ENCODE data around the gene SYNE1. TPM values are rescaled to one million over a fixed set of nuclear protein-coding genes. Genes with fewer than 3 reads are reported as not detected.

SYNE1 gene
- total and polyA plus RNA-seq, 9 donors = 70.4 to 279 (median 154) TPM

GRCh38 chr6:152201120-152201519 lies 436.0 kb downstream of the SYNE1 start:
- no peaks in the 10 kb centered on the region for H3K9me3 ChIP-seq
- intact Hi-C loops (cut with DNase I) = no loop called here
- H3K36me3 ChIP-seq = no peaks in the 10 kb centered on the region
- H3K27ac ChIP-seq = no peak overlapping the region
- no peak for DNase-seq
- no peaks in the 10 kb centered on the region for H3K27me3 ChIP-seq
- WGBS, 3 donors = 42 to 71% (median 67%) methylated on average over 3 of the region's 3 CpGs
- H3K4me3 ChIP-seq = no peak overlapping the region
- peaks cover 2% of the 10 kb centered on the region for H3K4me1 ChIP-seq (ENCODE audit: insufficient read depth)
- TF ChIP-seq POLR2A (IDR thresholded peaks at IDR 0.05) (no peak), EP300 (IDR thresholded peaks at IDR 0.05) (no peak)
- TF ChIP-seq, protein P1, sequence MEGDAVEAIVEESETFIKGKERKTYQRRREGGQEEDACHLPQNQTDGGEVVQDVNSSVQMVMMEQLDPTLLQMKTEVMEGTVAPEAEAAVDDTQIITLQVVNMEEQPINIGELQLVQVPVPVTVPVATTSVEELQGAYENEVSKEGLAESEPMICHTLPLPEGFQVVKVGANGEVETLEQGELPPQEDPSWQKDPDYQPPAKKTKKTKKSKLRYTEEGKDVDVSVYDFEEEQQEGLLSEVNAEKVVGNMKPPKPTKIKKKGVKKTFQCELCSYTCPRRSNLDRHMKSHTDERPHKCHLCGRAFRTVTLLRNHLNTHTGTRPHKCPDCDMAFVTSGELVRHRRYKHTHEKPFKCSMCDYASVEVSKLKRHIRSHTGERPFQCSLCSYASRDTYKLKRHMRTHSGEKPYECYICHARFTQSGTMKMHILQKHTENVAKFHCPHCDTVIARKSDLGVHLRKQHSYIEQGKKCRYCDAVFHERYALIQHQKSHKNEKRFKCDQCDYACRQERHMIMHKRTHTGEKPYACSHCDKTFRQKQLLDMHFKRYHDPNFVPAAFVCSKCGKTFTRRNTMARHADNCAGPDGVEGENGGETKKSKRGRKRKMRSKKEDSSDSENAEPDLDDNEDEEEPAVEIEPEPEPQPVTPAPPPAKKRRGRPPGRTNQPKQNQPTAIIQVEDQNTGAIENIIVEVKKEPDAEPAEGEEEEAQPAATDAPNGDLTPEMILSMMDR (IDR thresholded peaks at IDR 0.05) = no peak

DNA sequence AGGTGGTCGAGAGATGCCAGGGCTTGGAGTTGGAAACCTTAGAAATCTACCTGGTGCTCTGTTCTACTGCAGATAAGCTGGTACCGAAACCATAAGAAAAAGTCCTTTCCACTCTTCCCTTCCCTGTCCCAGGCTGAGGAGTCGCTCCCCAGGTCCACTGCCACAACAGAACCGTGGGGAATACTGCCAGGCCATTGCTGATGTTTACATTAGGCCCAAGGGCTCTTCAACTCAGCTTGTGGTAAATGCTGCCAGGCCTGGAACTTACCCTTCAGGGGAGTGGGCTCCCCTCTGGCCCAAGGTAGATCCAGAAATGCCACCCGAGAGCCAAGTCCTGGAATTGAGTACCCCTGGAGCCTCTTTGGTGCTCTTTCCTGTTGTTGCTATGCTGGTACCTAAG lies 441.3 kb downstream of the SYNE1 start:
- no peak overlapping the region for H3K27ac ChIP-seq
- no peaks in the 10 kb centered on the region for H3K9me3 ChIP-seq
- intact Hi-C loops (cut with DNase I) = no loop called here
- TF ChIP-seq EP300 (IDR thresholded peaks at IDR 0.05) (no peak), POLR2A (IDR thresholded peaks at IDR 0.05) (no peak)
- TF ChIP-seq, protein P1 (IDR thresholded peaks at IDR 0.05) = no peak
- H3K4me3 ChIP-seq = no peak overlapping the region
- H3K36me3 ChIP-seq = no peaks in the 10 kb centered on the region
- peaks cover 2% of the 10 kb centered on the region for H3K4me1 ChIP-seq (ENCODE audit: insufficient read depth)
- no peak for DNase-seq
- no peaks in the 10 kb centered on the region for H3K27me3 ChIP-seq
- 83 to 98% (median 89%) methylated on average over 5 of the region's 5 CpGs for whole genome bisulfite sequencing, 3 donors

- peaks cover 2% of the 10 kb centered on the region for H3K4me1 ChIP-seq (ENCODE audit: insufficient read depth)
- H3K9me3 ChIP-seq = no peaks in the 10 kb centered on the region
- DNase-seq = no peak
- no peak overlapping the region for H3K4me3 ChIP-seq
- intact Hi-C loops (cut with DNase I) = no loop called here
- H3K27me3 ChIP-seq = no peaks in the 10 kb centered on the region
- no peak overlapping the region for H3K27ac ChIP-seq
- WGBS, 3 donors = 82 to 87% (median 85%) methylated on average over 2 of the region's 2 CpGs
- no peak for TF ChIP-seq EP300 (IDR thresholded peaks at IDR 0.05)
- TF ChIP-seq, protein P1 (IDR thresholded peaks at IDR 0.05) = no peak
- no peak for TF ChIP-seq POLR2A (IDR thresholded peaks at IDR 0.05)
- no peaks in the 10 kb centered on the region for H3K36me3 ChIP-seq
Measured at GRCh38 chr6:152189736-152190135, 447.4 kb downstream of the SYNE1 start.

DNA sequence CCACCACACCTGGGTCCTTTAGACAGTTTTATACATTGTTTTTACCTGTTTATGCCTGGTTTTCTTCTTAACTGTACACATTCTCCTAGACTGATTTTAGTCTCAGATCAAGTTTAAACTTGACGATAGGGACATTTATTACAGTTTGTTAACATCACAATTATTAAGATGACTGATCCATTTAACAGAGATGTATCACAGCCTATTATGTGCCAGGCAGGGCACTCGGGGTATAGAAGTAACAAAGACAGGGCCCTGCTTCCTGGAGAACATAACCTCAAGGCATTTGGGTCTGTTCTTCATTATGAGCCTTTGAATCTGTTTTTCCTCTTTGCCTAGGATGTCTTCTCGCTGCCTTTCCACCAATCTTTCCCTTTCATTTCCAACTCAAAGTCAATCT lies 449.2 kb downstream of the SYNE1 start:
- no peak for TF ChIP-seq EP300 (IDR thresholded peaks at IDR 0.05)
- no peak for TF ChIP-seq POLR2A (IDR thresholded peaks at IDR 0.05)
- TF ChIP-seq, protein P1 (IDR thresholded peaks at IDR 0.05) = no peak
- WGBS, 3 donors = 91 to 94% (median 94%) methylated on average over 3 of the region's 3 CpGs
- intact Hi-C loops (cut with DNase I) = no loop called here

More for the DNA sequence above, 449.2 kb downstream of the SYNE1 start:
- Histone ChIP-seq H3K27ac (no peak overlapping the region), H3K4me1 (ENCODE audit: insufficient read depth) (peaks cover 4% of the 10 kb centered on the region), H3K36me3 (no peaks in the 10 kb centered on the region), H3K9me3 (no peaks in the 10 kb centered on the region), H3K27me3 (no peaks in the 10 kb centered on the region), H3K4me3 (no peak overlapping the region)
- DNase-seq = no peak

Data from ovary (tissue), 9 donors.